ENCODE data around the gene PGGHG.
A peak's percentile ranks its signal among the peaks of the same experiment; 100 is the strongest.
"Not testable (repeated sequence)": the region's sequence is repeated elsewhere in the genome, so short reads cannot be mapped to it uniquely, and the experiment has no call there.

Gene PGGHG

DNA sequence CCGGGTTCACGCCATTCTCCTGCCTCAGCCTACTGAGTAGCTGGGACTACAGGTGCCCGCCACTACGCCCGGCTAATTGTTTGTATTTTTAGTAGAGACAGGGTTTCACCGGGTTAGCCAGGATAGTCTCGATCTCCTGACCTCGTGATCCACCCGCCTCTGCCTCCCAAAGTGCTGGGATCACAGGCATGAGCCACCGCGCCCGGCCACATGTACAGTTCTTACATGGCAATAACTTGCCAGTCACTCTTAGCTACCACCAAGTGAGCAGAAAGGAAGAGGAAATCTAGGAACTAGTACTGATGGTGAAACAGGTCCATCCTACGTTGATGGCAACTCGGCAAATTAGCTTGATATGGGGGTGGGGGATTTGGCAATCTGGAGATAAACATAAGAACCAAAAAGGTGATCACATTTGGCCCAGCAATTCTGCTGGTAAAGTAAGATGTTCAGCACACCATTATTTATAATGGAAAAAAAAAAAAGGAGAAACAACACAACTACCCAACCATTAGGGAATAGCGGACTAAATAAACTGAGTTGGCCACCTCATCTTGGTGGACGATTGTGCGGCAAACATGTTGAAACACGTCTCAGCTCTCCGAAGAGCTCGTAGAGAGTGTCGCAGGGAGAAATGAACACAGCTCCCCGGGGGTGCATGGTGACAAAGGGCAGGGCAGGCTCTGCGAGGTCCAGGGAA is 5.4 kb upstream of the PGGHG start:
- Mint-ChIP-seq H3K4me3 (peak overlapping the region; percentile 82), H3K27me3 (peaks cover 8% of the 10 kb centered on the region), H3K36me3 (ENCODE audit: insufficient read depth) (peaks cover 28% of the 10 kb centered on the region), H3K9me3 (no peaks in the 10 kb centered on the region), H3K4me1 (peaks cover 51% of the 10 kb centered on the region), H3K27ac (ENCODE audit: low read depth) (no peak overlapping the region)
- no peak for DNase-seq (ENCODE audit: low spot score in 2 of 2)
- ATAC-seq (replicated peaks; ENCODE audit: extremely low read depth, poor library complexity, severe bottlenecking): no peak

DNA sequence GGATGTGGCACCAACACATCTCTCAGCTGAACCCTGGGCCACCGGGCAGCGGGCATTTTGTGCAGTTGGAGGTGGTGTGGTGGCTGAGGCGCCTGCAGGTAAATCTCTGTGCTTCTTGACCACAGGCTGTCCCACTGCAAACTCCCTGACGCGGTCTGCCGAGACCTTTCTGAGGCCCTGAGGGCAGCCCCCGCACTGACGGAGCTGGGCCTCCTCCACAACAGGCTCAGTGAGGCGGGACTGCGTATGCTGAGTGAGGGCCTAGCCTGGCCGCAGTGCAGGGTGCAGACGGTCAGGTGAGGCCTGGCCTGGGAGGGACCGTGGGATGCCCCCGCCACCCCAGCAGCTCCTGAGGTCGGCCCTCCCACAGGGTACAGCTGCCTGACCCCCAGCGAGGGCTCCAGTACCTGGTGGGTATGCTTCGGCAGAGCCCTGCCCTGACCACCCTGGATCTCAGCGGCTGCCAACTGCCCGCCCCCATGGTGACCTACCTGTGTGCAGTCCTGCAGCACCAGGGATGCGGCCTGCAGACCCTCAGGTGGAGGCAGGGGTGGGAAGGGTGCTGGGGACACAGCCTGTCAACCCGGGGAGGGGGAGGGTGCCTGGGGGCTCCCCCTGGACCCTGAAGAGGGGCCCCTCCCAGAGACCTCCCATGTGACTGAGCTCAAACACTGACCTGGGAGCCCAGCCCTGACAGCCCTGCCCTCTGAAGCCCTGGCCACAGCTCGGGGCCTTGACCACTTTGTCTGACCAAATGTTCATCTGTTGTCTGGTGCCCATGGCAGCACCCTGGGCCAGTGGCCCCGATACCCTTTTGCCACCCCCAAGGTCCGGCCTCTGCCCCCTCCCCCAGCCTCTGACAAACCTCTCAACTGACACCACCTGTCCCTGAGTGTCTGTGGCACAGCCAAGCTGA is 4.6 kb upstream of the PGGHG start:
- Mint-ChIP-seq H3K4me3 (no peak overlapping the region), H3K9me3 (no peaks in the 10 kb centered on the region), H3K4me1 (peaks cover 49% of the 10 kb centered on the region), H3K27ac (ENCODE audit: low read depth) (no peak overlapping the region), H3K27me3 (peaks cover 8% of the 10 kb centered on the region), H3K36me3 (ENCODE audit: insufficient read depth) (peaks cover 25% of the 10 kb centered on the region)
- no peak for DNase-seq (ENCODE audit: low spot score in 2 of 2)
- no peak for ATAC-seq (replicated peaks; ENCODE audit: extremely low read depth, poor library complexity, severe bottlenecking)

GRCh38 chr11:285021-285893 is 3.7 kb upstream of the PGGHG start:
- Mint-ChIP-seq H3K36me3 (ENCODE audit: insufficient read depth) (peaks cover 28% of the 10 kb centered on the region), H3K4me3 (peak overlapping the region; percentile 99)

GRCh38 chr11:285894-286220 is 3.1 kb upstream of the PGGHG start:
- Mint-ChIP-seq H3K27ac (ENCODE audit: low read depth) (no peak overlapping the region), H3K4me1 (peaks cover 60% of the 10 kb centered on the region), H3K4me3 (peak overlapping the region; percentile 99), H3K9me3 (no peaks in the 10 kb centered on the region), H3K27me3 (peaks cover 8% of the 10 kb centered on the region), H3K36me3 (ENCODE audit: insufficient read depth) (peaks cover 28% of the 10 kb centered on the region)
- ATAC-seq (replicated peaks; ENCODE audit: extremely low read depth, poor library complexity, severe bottlenecking): no peak
- DNase-seq (ENCODE audit: low spot score in 2 of 2): no peak

More at GRCh38 chr11:285021-285893, 3.7 kb upstream of the PGGHG start:
- Mint-ChIP-seq H3K27me3 (peaks cover 8% of the 10 kb centered on the region), H3K9me3 (no peaks in the 10 kb centered on the region), H3K4me1 (peaks cover 58% of the 10 kb centered on the region), H3K27ac (ENCODE audit: low read depth) (no peak overlapping the region)
- ATAC-seq (replicated peaks; ENCODE audit: extremely low read depth, poor library complexity, severe bottlenecking) (no peak), DNase-seq (ENCODE audit: low spot score in 2 of 2) (no peak)

DNA sequence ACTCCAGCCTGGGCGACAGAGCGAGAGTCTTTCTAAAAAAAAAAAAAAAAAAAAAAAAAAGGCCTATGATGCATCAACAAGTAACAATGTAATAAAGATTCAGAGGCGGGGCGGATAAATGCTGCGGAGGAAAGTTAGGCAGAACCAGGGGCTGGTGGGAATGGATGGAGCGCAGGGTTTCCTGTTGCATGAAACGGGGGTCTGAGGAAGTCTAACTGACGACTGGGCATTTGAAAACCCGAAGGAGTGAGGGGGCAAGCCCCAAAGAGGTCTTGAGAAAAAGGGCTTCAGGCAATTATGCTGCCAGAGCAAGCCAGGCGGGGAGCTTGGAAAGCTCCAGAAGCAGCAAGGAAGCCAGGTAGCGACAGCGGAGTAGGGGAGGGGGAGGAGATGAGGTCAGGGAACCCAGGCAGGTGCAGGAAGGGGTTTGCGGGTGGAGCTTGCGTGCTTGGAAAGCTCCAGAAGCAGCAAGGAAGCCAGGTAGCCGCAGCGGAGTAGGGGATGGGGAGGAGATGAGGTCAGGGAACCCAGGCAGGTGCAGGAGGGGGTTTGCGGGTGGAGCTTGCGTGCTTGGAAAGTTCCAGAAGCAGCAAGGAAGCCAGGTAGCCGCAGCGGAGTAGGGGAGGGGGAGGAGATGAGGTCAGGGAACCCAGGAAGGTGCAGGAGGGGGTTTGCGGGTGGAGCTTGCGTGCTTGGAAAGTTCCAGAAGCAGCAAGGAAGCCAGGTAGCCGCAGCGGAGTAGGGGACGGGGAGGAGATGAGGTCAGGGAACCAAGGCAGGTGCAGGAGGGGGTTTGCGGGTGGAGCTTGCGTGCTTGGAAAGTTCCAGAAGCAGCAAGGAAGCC is 1.7 kb upstream of the PGGHG start:
- H3K4me1 Mint-ChIP-seq: peaks cover 54% of the 10 kb centered on the region
- peak; percentile 1 for ATAC-seq (replicated peaks; ENCODE audit: extremely low read depth, poor library complexity, severe bottlenecking)

DNA sequence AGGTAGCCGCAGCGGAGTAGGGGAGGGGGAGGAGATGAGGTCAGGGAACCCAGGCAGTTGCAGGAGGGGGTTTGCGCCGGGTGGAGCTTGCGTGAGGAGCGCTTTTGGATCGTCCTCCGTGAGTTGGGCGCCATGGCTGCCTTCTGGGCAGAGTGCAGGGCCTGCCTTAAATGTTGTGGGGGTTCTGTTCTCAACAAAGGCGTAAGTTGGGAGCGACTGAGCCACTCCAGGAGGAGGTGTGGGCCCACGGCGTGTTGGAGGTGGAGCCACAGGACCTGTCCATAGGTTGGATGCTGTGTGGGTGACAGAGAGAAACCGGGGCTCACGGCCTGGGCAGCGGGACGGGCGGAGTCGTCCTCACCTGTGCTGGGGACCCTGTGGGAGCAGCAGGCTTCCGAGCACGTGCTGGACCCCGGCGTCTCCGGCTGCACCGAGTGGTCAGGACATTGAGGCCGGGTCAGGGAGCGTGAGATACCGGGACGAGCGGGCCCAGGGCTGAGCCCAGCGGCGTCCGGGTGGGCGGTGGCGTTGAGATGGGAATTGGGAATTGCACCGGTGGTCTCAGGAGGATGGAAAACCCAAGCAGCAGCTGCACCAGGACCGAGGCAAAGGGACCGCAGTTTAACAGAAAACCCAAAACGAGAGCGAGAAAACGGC is 977 bp upstream of the PGGHG start:
- H3K4me1 Mint-ChIP-seq: peaks cover 46% of the 10 kb centered on the region
- H3K9me3 Mint-ChIP-seq: no peaks in the 10 kb centered on the region
- ATAC-seq (replicated peaks; ENCODE audit: extremely low read depth, poor library complexity, severe bottlenecking): peak; percentile 42
- no peaks in the 10 kb centered on the region for H3K27me3 Mint-ChIP-seq
- H3K4me3 Mint-ChIP-seq: peak overlapping the region; percentile 99
- H3K36me3 Mint-ChIP-seq (ENCODE audit: insufficient read depth): peaks cover 31% of the 10 kb centered on the region
- peak overlapping the region; percentile 97 for H3K27ac Mint-ChIP-seq (ENCODE audit: low read depth)
- no peak for DNase-seq (ENCODE audit: low spot score in 2 of 2)

More for the DNA sequence above, 1.7 kb upstream of the PGGHG start:
- peaks cover 31% of the 10 kb centered on the region for H3K36me3 Mint-ChIP-seq (ENCODE audit: insufficient read depth)
- peak overlapping the region; percentile 99 for H3K4me3 Mint-ChIP-seq
- peak overlapping the region; percentile 97 for H3K27ac Mint-ChIP-seq (ENCODE audit: low read depth)
- not testable (repeated sequence) for H3K27me3 Mint-ChIP-seq; H3K9me3 Mint-ChIP-seq; DNase-seq (ENCODE audit: low spot score in 2 of 2)

DNA sequence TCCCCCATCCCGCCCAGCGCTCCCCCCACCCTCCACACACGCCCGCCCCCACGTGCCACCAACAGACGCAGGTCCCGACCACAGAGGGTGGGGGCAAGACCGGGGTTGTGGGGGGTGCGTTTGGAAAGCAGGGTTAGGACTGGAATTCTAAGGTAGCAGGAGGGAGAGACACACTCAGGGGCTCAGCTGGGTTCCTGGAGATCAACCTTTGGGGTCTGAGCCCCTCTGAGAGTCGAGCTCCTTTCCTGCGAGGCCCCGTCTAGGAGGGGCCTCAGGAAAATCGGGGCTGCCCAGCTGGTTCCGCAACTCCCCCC is 429 bp downstream of the PGGHG start:
- peaks cover 39% of the 10 kb centered on the region for H3K4me1 Mint-ChIP-seq

GRCh38 chr11:289712-290620 is 1.0 kb downstream of the PGGHG start:
- peaks cover 39% of the 10 kb centered on the region for H3K4me1 Mint-ChIP-seq
- H3K27ac Mint-ChIP-seq (ENCODE audit: low read depth): peak overlapping the region; percentile 89
- no peaks in the 10 kb centered on the region for H3K9me3 Mint-ChIP-seq
- peak; percentile 59 for ATAC-seq (replicated peaks; ENCODE audit: extremely low read depth, poor library complexity, severe bottlenecking)
- no peaks in the 10 kb centered on the region for H3K27me3 Mint-ChIP-seq
- peaks cover 34% of the 10 kb centered on the region for H3K36me3 Mint-ChIP-seq (ENCODE audit: insufficient read depth)
- no peak for DNase-seq (ENCODE audit: low spot score in 2 of 2)
- peak overlapping the region; percentile 88 for H3K4me3 Mint-ChIP-seq

More for the DNA sequence above, 429 bp downstream of the PGGHG start:
- Mint-ChIP-seq H3K4me3 (peak overlapping the region; percentile 88), H3K27ac (ENCODE audit: low read depth) (peak overlapping the region; percentile 89), H3K36me3 (ENCODE audit: insufficient read depth) (peaks cover 29% of the 10 kb centered on the region), H3K27me3 (no peaks in the 10 kb centered on the region), H3K9me3 (no peaks in the 10 kb centered on the region)
- ATAC-seq (replicated peaks; ENCODE audit: extremely low read depth, poor library complexity, severe bottlenecking) (peak; percentile 38), DNase-seq (ENCODE audit: low spot score in 2 of 2) (no peak)

DNA sequence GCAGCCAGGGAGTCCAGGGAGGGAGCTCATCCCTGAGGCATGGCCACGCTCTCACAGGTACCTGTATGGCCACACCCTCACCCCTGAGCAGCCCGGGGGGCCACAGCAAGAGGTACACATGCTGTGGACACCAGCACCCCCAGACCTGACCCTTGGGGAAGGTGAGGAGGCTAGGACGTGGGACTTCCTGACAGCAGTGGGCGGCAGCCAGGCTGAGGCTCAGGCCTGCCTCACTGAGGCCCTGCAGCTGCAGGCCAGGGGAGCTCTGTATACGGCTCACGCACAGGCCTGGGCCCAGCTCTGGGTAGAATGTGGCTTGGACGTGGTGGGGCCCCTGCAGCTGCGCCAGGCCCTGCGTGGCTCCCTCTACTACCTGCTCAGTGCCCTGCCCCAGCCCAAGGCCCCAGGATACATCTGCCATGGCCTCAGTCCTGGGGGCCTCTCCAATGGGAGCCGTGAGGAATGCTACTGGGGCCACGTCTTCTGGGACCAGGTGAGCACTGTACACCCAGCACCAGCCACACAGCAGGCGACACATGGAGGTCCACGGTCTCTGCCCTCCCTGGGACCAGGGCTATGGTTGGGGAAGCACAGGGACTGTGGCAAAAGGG is 1.8 kb downstream of the PGGHG start:
- DNase-seq (ENCODE audit: low spot score in 2 of 2): no peak
- no peaks in the 10 kb centered on the region for H3K9me3 Mint-ChIP-seq
- peaks cover 30% of the 10 kb centered on the region for H3K36me3 Mint-ChIP-seq (ENCODE audit: insufficient read depth)
- H3K27ac Mint-ChIP-seq (ENCODE audit: low read depth): no peak overlapping the region
- H3K4me1 Mint-ChIP-seq: peaks cover 39% of the 10 kb centered on the region
- ATAC-seq (replicated peaks; ENCODE audit: extremely low read depth, poor library complexity, severe bottlenecking): no peak
- no peaks in the 10 kb centered on the region for H3K27me3 Mint-ChIP-seq
- peak overlapping the region; percentile 88 for H3K4me3 Mint-ChIP-seq

DNA sequence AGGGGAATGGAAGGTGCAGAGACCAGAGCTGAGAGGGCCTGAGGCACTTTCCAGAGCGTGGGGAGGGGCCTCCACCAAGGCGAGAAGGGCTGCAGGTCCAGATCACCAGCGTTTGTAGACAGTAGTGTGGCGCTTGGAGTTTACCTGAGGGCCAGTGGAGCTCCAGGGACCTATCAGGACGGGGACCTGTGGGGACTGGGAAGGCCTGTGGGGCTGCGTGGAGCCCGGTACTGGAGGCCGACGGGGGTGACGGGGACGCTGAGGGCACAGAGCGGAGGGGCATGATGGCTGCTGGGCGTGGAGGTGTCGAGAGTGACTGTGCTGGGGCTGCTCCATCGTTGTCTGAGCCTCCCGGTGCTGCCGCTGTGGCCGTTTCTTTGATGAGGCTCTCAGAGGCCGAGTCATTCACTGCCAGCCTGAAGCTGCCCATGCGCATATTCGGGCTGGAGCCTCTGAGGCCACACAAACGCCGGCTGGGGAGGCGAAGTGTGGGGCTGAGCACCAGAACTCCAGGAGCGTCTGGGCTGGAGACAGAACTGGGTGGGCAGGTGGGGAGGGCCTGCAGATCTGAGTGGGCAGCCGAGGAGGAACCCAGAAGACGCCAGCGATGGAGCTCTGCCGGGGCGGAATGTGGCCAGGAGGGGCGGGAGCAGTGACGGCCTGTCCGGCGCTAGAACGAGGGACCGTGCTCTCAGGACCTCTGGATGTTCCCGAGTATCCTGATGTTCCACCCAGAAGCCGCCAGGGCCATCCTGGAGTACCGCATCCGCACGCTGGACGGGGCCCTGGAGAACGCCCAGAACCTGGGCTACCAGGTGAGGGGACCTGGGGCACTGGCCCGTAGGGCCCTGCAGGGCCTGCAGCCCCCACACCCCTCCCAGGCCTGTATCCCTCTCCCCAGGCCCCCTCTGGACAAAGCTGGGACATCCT is 2.6 kb downstream of the PGGHG start:
- ATAC-seq (replicated peaks; ENCODE audit: extremely low read depth, poor library complexity, severe bottlenecking) (no peak), DNase-seq (ENCODE audit: low spot score in 2 of 2) (no peak)
- Mint-ChIP-seq H3K4me3 (peak overlapping the region; percentile 88), H3K27ac (ENCODE audit: low read depth) (no peak overlapping the region), H3K27me3 (no peaks in the 10 kb centered on the region), H3K9me3 (no peaks in the 10 kb centered on the region), H3K4me1 (peaks cover 39% of the 10 kb centered on the region), H3K36me3 (ENCODE audit: insufficient read depth) (peaks cover 29% of the 10 kb centered on the region)
